Measurements from ENCODE around the gene FAM240A.

DNA sequence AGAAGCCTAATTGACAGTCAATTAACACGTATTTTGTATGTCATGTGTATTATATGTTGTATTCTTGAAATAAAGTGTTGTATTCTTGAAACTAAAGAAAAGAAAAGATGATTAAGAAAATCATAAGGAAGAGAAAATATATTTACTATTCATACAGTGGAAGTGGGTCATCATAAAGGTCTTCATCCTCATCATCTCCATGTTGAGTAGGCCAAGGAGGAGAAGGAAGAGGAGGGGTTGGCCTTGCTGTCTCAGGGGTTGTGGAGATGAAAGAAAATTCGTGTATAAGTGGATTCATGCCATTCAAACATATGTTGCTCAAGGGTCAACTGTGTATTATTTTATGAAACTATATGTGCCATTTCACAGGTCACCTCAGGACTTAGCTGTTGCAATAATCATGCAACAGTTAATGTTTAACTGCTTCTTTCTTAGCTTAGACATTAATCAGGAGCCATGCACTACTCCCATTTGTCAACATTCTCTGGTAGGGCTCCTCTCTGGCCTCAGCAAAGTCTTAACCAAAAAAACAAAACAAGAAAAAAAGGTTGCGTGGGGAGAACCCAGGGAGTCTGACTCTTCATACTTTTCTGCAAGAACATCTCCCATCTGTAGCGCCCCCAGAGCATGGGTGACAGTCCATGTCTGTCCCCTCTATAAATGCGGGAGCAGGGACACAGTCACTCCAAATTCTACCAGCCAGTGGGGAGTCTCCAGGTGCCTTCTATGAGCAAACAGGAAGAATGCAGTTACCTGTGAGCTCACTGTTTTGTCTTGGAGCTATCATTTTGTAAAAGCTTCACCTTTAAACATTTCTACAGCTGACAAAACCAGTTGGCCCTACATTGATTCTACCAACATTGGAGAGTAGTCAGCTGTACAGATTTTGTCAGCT is 26.3 kb upstream of the FAM240A start:
- TF ChIP-seq POLR2AphosphoS5 (IDR thresholded peaks at IDR 0.05; ENCODE audit: borderline replicate concordance, low read depth, low read length), result no peak
- no peak for TF ChIP-seq EZH2 (IDR thresholded peaks at IDR 0.05)
- no peak for TF ChIP-seq FOXP2 (optimal IDR thresholded peaks at IDR 0.05; ENCODE audit: control extremely low read depth, extremely low read length, insufficient read depth)

Measured in SK-N-MC (cell line).